ENCODE data around the gene PLB1.

PLB1 gene

GRCh38 chr2:28495551-28496250 is at the start of gene PLB1:
Gene PLB1 (plus strand): TSS chr2:28496060. CDS start chr2:28496115, 55 bp downstream.
- no peak for DNase-seq

GRCh38 chr2:28446531-28446930 is 49.3 kb upstream of the PLB1 start:
- DNase-seq = no peak

- DNase-seq = no peak
Observed at GRCh38 chr2:28447086-28447485, 48.8 kb upstream of the PLB1 start.

GRCh38 chr2:28447943-28448792 is 47.7 kb upstream of the PLB1 start:
- no peak for DNase-seq

- no peak for DNase-seq
Observed at GRCh38 chr2:28448793-28449100, 47.1 kb upstream of the PLB1 start.

- no peak for DNase-seq
Observed at GRCh38 chr2:28449126-28449487, 46.8 kb upstream of the PLB1 start.

- no peak for DNase-seq
Observed at GRCh38 chr2:28449488-28450395, 46.1 kb upstream of the PLB1 start.

GRCh38 chr2:28450901-28451565 is 44.8 kb upstream of the PLB1 start:
- no peak for DNase-seq

- DNase-seq = no peak
Observed at GRCh38 chr2:28451793-28452533, 43.9 kb upstream of the PLB1 start.

GRCh38 chr2:28452534-28453081 is 43.3 kb upstream of the PLB1 start:
- DNase-seq = no peak

GRCh38 chr2:28453396-28453795 is 42.5 kb upstream of the PLB1 start:
- DNase-seq = no peak

GRCh38 chr2:28454016-28454930 is 41.6 kb upstream of the PLB1 start:
- no peak for DNase-seq

GRCh38 chr2:28457237-28457636 is 38.6 kb upstream of the PLB1 start:
- no peak for DNase-seq

- DNase-seq = no peak
Observed at GRCh38 chr2:28461056-28461455, 34.8 kb upstream of the PLB1 start.

- DNase-seq = no peak
Observed at GRCh38 chr2:28462122-28462521, 33.7 kb upstream of the PLB1 start.

- DNase-seq = no peak
Observed at GRCh38 chr2:28463211-28463816, 32.5 kb upstream of the PLB1 start.

- DNase-seq = no peak
Observed at GRCh38 chr2:28463893-28464292, 32.0 kb upstream of the PLB1 start.

GRCh38 chr2:28465148-28465885 is 30.5 kb upstream of the PLB1 start:
- DNase-seq = no peak

- DNase-seq = no peak
Observed at GRCh38 chr2:28469304-28469703, 26.6 kb upstream of the PLB1 start.

All from NCI-H1048 (cell line).